Head of caudate nucleus (tissue), 42 donors: ENCODE measurements around the gene RPL39L.
A peak's percentile ranks its signal among the peaks of the same experiment; 100 is the strongest.

Experiments used
- DNase-seq, 42 donors: peaks; one replicate each; pipeline versions ENCODE4 v3.0.0 to v3.0.0-alpha.2; 2020 to 2021; ENCODE audit warnings: mixed read lengths in 7 of 42
- intact Hi-C: fragments of 100-400 bp; cut with DNase I; formaldehyde crosslinking; loops from one replicate; pipeline ENCODE4 v1.15.0; 2022

RPL39L gene

GRCh38 chr3:187104342-187104741 lies 35.0 kb downstream of the RPL39L start:
- intact Hi-C loops = no loop called here
- DNase-seq = no peak

- intact Hi-C loops = no loop called here
- no peak for DNase-seq
These were observed 36.0 kb downstream of the RPL39L start for GRCh38 chr3:187103251-187103650.

GRCh38 chr3:187102073-187102634 lies 37.1 kb downstream of the RPL39L start:
- intact Hi-C loops = no loop called here
- no peak for DNase-seq

GRCh38 chr3:187101184-187102072 lies 37.9 kb downstream of the RPL39L start:
- DNase-seq = peak in 32 of 42 donors; percentile 8 to 71 (median 28)
- intact Hi-C loops = no loop called here

GRCh38 chr3:187098923-187099512 lies 40.3 kb downstream of the RPL39L start:
- no peak for DNase-seq
- intact Hi-C loops = no loop called here

- no peak for DNase-seq
- intact Hi-C loops = no loop called here
These were observed 46.0 kb downstream of the RPL39L start for GRCh38 chr3:187093320-187093719.

- intact Hi-C loops = no loop called here
- DNase-seq = no peak
These were observed 50.6 kb downstream of the RPL39L start for GRCh38 chr3:187088701-187089100.

GRCh38 chr3:187086831-187087230 lies 52.5 kb downstream of the RPL39L start:
- no peak for DNase-seq
- intact Hi-C loops = no loop called here

- intact Hi-C loops = no loop called here
- DNase-seq = no peak
These were observed 53.4 kb downstream of the RPL39L start for GRCh38 chr3:187085933-187086332.

GRCh38 chr3:187085021-187085666 lies 54.2 kb downstream of the RPL39L start:
- no peak for DNase-seq
- intact Hi-C loops = no loop called here

- intact Hi-C loops = no loop called here
- no peak for DNase-seq
These were observed 54.7 kb downstream of the RPL39L start for GRCh38 chr3:187084580-187084979.

GRCh38 chr3:187084126-187084525 lies 55.2 kb downstream of the RPL39L start:
- no peak for DNase-seq
- intact Hi-C loops = no loop called here

GRCh38 chr3:187082758-187083375 lies 56.4 kb downstream of the RPL39L start:
- no peak for DNase-seq
- intact Hi-C loops = no loop called here

- intact Hi-C loops = no loop called here
- no peak for DNase-seq
These were observed 58.4 kb downstream of the RPL39L start for GRCh38 chr3:187080799-187081450.

GRCh38 chr3:187079090-187080022 lies 59.9 kb downstream of the RPL39L start:
- DNase-seq = no peak
- intact Hi-C loops = no loop called here

GRCh38 chr3:187077537-187077936 lies 61.8 kb downstream of the RPL39L start:
- intact Hi-C loops = no loop called here

GRCh38 chr3:187077085-187077484 lies 62.2 kb downstream of the RPL39L start:
- intact Hi-C loops = no loop called here
- no peak for DNase-seq

More at GRCh38 chr3:187077537-187077936, 61.8 kb downstream of the RPL39L start:
- DNase-seq = no peak

GRCh38 chr3:187076297-187076696 lies 63.0 kb downstream of the RPL39L start:
- intact Hi-C loops = no loop called here
- DNase-seq = no peak
